GM12878 (cell line): ENCODE data around the gene NEU4. TPM values are rescaled to one million over a fixed set of nuclear protein-coding genes. Genes with fewer than 3 reads are reported as not detected.

ENCODE experiments used
- ATAC-seq: fragments of 200-7000 bp; cut with Tn5 transposase; 3 replicates; pipeline ENCODE4 v1.9.1; 2020; ENCODE audit warnings: mild to moderate bottlenecking, moderate library complexity
- BruUV-seq: library from RNA; stranded (reverse); fragments of 400-500 nt; replicated peaks from 2 replicates; lab custom pipeline; 2021; lab: Mats Ljungman, UMichigan
- CTCF ChIA-PET: fragments of 300-600 bp; sonication (Branson Sonifier 250); formaldehyde crosslinking; extraction: SDS; loops from one replicate; lab custom pipeline; 2021; ENCODE audit warnings: inconsistent platforms; lab: Yijun Ruan, JAX
- POLR2A ChIA-PET: fragments of 350-600 bp; formaldehyde crosslinking; extraction: SDS; loops from one replicate; lab custom pipeline; 2021; ENCODE audit warnings: inconsistent platforms; lab: Charles Lee
- RAD21 ChIA-PET: fragments of 300-600 bp; sonication (Branson Sonifier 250); formaldehyde crosslinking; loops from one replicate; lab custom pipeline; 2023; ENCODE audit warnings: antibody characterized with exemption; ENCODE audit not compliant: unreplicated experiment; lab: Charles Lee
- SMC1A ChIA-PET: fragments of 300-600 bp; sonication (Branson Sonifier 250); formaldehyde crosslinking; loops from one replicate; lab custom pipeline; 2023; ENCODE audit not compliant: unreplicated experiment, uncharacterized antibody; lab: Charles Lee
- DNase-seq: peaks from one replicate; pipeline ENCODE4 v3.0.0-alpha.2; 2011; ENCODE audit warnings: low read depth, low spot score
- FAIRE-seq: peaks from 3 replicates; lab custom pipeline; 2011; peaks lifted over from hg19 to GRCh38; lab: Jason Lieb, UNC
- H2AFZ ChIP-seq: 2 replicates; pipeline ENCODE4 v1.6.0; 2011; ENCODE audit warnings: low read depth, low read length, control low read depth; ENCODE audit not compliant: control insufficient read depth
- H3K27ac ChIP-seq: 2 replicates; pipeline ENCODE4 v1.5.1; 2011; ENCODE audit warnings: control low read depth; ENCODE audit not compliant: control insufficient read depth, insufficient read depth
- H3K27me3 ChIP-seq, 2 experiments: replicated peaks in 1 of 2; 2 replicates each; pipeline versions ENCODE4 v1.6.0 to v1.6.1; 2011; ENCODE audit warnings: low read length in 1 of 2; ENCODE audit not compliant: control insufficient read depth in 2 of 2, insufficient read depth in 2 of 2
- H3K36me3 ChIP-seq, 2 experiments: 2 replicates each; pipeline ENCODE4 v1.5.1; 2011; ENCODE audit warnings: low read length in 1 of 2; ENCODE audit not compliant: control insufficient read depth in 2 of 2, insufficient read depth in 2 of 2
- H3K4me1 ChIP-seq: 2 replicates; pipeline ENCODE4 v1.6.1; 2011; ENCODE audit warnings: mild to moderate bottlenecking, low read length, moderate library complexity, mixed read lengths; ENCODE audit not compliant: control insufficient read depth, insufficient read depth
- H3K4me2 ChIP-seq: 2 replicates; pipeline ENCODE4 v1.6.0; 2011; ENCODE audit warnings: control low read depth; ENCODE audit not compliant: control insufficient read depth, insufficient read depth
- H3K4me3 ChIP-seq: fragments of 200-600 bp; sonication (generic); 2 replicates; pipeline ENCODE4 v1.5.1; 2016
- H3K79me2 ChIP-seq: 2 replicates; pipeline ENCODE4 v1.6.0; 2011; ENCODE audit warnings: low read length; ENCODE audit not compliant: control insufficient read depth, insufficient read depth
- H3K9ac ChIP-seq: 2 replicates; pipeline ENCODE4 v1.8.0; 2011; ENCODE audit warnings: low read length, control low read depth, mixed read lengths; ENCODE audit not compliant: control insufficient read depth, insufficient read depth
- H3K9me3 ChIP-seq: replicated peaks from 3 replicates; pipeline ENCODE4 v1.5.1; 2011; ENCODE audit warnings: mild to moderate bottlenecking, low read length; ENCODE audit not compliant: control insufficient read depth, insufficient read depth
- H4K20me1 ChIP-seq: 2 replicates; pipeline ENCODE4 v1.6.0; 2011; ENCODE audit not compliant: control insufficient read depth, insufficient read depth
- ATF7 ChIP-seq: fragments of 450-650 bp; IDR thresholded peaks from 2 replicates; pipeline ENCODE4 v1.6.1; 2016; ENCODE audit warnings: low read depth, mild to moderate bottlenecking
- CEBPB ChIP-seq, 2 experiments: fragments of 150-350 bp in 1 of 2; IDR thresholded peaks; 2 replicates each; pipeline ENCODE4 v1.6.1; 2012 to 2014; ENCODE audit warnings: low read depth in 2 of 2, low read length in 2 of 2, borderline replicate concordance in 1 of 2, inconsistent platforms in 1 of 2
- E2F4 ChIP-seq: IDR thresholded peaks from 2 replicates; pipeline ENCODE4 v1.6.1; 2012; ENCODE audit warnings: low read depth, low read length, improper control_type of control experiment
- EED ChIP-seq: sonication (generic); IDR thresholded peaks from 2 replicates; pipeline ENCODE4 v1.6.1; 2016; ENCODE audit warnings: antibody characterized with exemption, low read depth
- ETV6 ChIP-seq, 2 experiments: fragments of 450-650 bp in 1 of 2; IDR thresholded peaks in 1 of 2; conservative IDR thresholded peaks in 1 of 2; 2 replicates each; pipeline ENCODE4 v1.6.1; 2014; ENCODE audit warnings: antibody characterized with exemption in 1 of 2, borderline replicate concordance in 1 of 2, low read depth in 1 of 2, mild to moderate bottlenecking in 1 of 2, moderate library complexity in 1 of 2
- FOXK2 ChIP-seq: fragments of 450-650 bp; IDR thresholded peaks from 2 replicates; pipeline ENCODE4 v1.6.1; 2017; ENCODE audit warnings: mild to moderate bottlenecking, moderate library complexity
- NRF1 ChIP-seq: conservative IDR thresholded peaks from 2 replicates; pipeline ENCODE4 v1.6.1; 2011; ENCODE audit warnings: mild to moderate bottlenecking, low read depth, low read length, improper control_type of control experiment
- RELA ChIP-seq: fragments of 450-650 bp; IDR thresholded peaks from 2 replicates; pipeline ENCODE4 v1.8.0; 2014; ENCODE audit warnings: borderline replicate concordance; ENCODE audit not compliant: partially characterized antibody
- SIX5 ChIP-seq: IDR thresholded peaks from 2 replicates; pipeline ENCODE4 v1.6.1; 2011; ENCODE audit warnings: mild to moderate bottlenecking, low read depth, low read length, moderate library complexity; ENCODE audit not compliant: severe bottlenecking
- SRF ChIP-seq, 2 experiments: IDR thresholded peaks; 2 replicates each; pipeline ENCODE4 v1.6.1; 2011; ENCODE audit warnings: low read depth in 2 of 2, low read length in 2 of 2, mild to moderate bottlenecking in 1 of 2, moderate library complexity in 1 of 2
- YY1 ChIP-seq: IDR thresholded peaks from 2 replicates; pipeline ENCODE4 v1.6.1; 2011; ENCODE audit warnings: low read depth, mild to moderate bottlenecking, low read length
- ZNF207 ChIP-seq: fragments of 450-650 bp; IDR thresholded peaks from 2 replicates; pipeline ENCODE4 v1.6.1; 2014; ENCODE audit warnings: antibody characterized with exemption, mild to moderate bottlenecking, borderline replicate concordance
- WGBS: methylation state at CpG from one replicate; pipeline ENCODE4 v1.1.6; 2016; ENCODE audit warnings: low lambda C conversion rate; ENCODE audit not compliant: insufficient replicate concordance, insufficient coverage; ENCODE audit errors: missing lambda C conversion rate; 5-methylcytosine and 5-hydroxymethylcytosine counted together
- in situ Hi-C: fragments of 300-500 bp; cut with MboI; formaldehyde crosslinking; loops from 9 replicates; pipeline ENCODE4 v1.14.3; 2018; ENCODE audit warnings: mixed read lengths
- intact Hi-C: fragments of 100-400 bp; cut with micrococcal nuclease; formaldehyde crosslinking; loops from one replicate; pipeline ENCODE4 v1.14.2; 2022; ENCODE audit not compliant: unreplicated experiment
- polyA plus RNA-seq, 11 experiments: library from polyadenylated mRNA; depleted of rRNA in 4 of 11; unstranded in 6 of 11; stranded (reverse) in 5 of 11; fragments of >200 nt; fragmentation: Nextera tagmentation in 4 of 11; fragmentation: Illumina TruSeq in 1 of 11; extraction: Ambion mirVana in 4 of 11; extraction: Trizol in 1 of 11; gene quantifications; 1 replicate in 1 of 11; 2 replicates in 10 of 11; pipeline versions ENCODE4 v1.2.1 to v1.2.3, GENCODE V29; 2011 to 2016; ENCODE audit warnings: inconsistent platforms in 2 of 11, missing spikeins in 2 of 11, low read depth in 1 of 11
- total RNA-seq, 4 experiments: library from RNA; depleted of rRNA in 3 of 4; stranded (reverse); fragments of >200 nt in 3 of 4; fragmentation: Illumina TruSeq in 1 of 4; extraction: Trizol in 1 of 4; gene quantifications; 2 replicates each; pipeline versions ENCODE4 v1.2.1 to v1.2.3, GENCODE V29; 2013 to 2021

The NEU4 gene
- total and polyA plus RNA-seq, 10 of the 15 experiments (the other 5 are each of a cell fraction or from before 2014, with no cell fraction given): 0.01 to 0.28 (median 0.14) TPM; not detected in 5

GRCh38 chr2:241770185-241770935, 38.6 kb upstream of the NEU4 start (continued):
- TF ChIP-seq ATF7: no peak

DNA sequence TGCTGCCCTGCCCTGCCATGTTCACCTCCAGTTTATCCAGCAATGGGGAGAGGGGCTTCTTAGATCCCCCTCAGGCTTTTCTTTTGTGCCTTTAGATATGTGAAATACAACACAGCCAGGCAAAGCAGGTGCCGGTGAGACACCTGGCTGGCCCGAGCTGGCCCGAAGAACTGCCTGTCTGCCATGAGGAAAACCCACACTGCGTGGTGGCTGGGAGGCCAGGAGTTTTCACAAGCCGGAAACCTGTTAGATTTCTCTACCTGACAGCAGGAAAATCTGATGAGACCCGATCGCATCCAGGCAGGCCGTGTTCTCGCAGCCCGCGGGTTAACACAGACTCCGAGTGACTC, 38.1 kb upstream of the NEU4 start:
- Histone ChIP-seq H2AFZ (no peak overlapping the region), H3K79me2 (no peaks in the 10 kb centered on the region), H3K36me3 (no peaks in the 10 kb centered on the region), H3K27me3 (no peaks in the 10 kb centered on the region), H3K4me3 (no peak overlapping the region), H3K27ac (no peak overlapping the region; the same call in 1 of the 2 replicates), H3K9me3 (no peaks in the 10 kb centered on the region), H3K9ac (no peak overlapping the region), H4K20me1 (no peaks in the 10 kb centered on the region), H3K4me2 (no peak overlapping the region), H3K4me1 (peaks cover 15% of the 10 kb centered on the region)
- ChIA-PET CTCF (interaction anchor here (1.4 kb wide), 1 partner anchor 108 kb away, joined by 5 read pairs; no protein-coding TSS in a partner anchor), SMC1A (no interaction called here), RAD21 (no interaction called here), POLR2A (no interaction called here)
- DNase-seq (no peak), ATAC-seq (no peak), FAIRE-seq (no peak)
- TF ChIP-seq SIX5 (no peak), SRF (IDR thresholded peaks at IDR 0.05; ENCODE audit: low read depth in 2 of 2, low read length in 2 of 2) (no peak), CEBPB (IDR thresholded peaks at IDR 0.05; ENCODE audit: borderline replicate concordance in 1 of 2, low read depth in 2 of 2, low read length in 2 of 2) (no peak), ZNF207 (no peak), RELA (no peak), YY1 (no peak), EED (no peak), FOXK2 (no peak), E2F4 (no peak), ETV6 (conservative IDR thresholded peaks at IDR 0.05 in 1 of 2, IDR thresholded peaks at IDR 0.05 in 1 of 2; ENCODE audit: borderline replicate concordance in 1 of 2, low read depth in 1 of 2) (no peak), NRF1 (no peak)
- BruUV-seq: no TSS peak
- 89% methylated on average over 12 of the region's 12 CpGs for WGBS
- intact Hi-C loops (no loop called here), in situ Hi-C loops (no loop called here)
